Measurements from ENCODE around the gene SEMA6B.
A peak's percentile ranks its signal among the peaks of the same experiment; 100 is the strongest.

The SEMA6B gene

DNA sequence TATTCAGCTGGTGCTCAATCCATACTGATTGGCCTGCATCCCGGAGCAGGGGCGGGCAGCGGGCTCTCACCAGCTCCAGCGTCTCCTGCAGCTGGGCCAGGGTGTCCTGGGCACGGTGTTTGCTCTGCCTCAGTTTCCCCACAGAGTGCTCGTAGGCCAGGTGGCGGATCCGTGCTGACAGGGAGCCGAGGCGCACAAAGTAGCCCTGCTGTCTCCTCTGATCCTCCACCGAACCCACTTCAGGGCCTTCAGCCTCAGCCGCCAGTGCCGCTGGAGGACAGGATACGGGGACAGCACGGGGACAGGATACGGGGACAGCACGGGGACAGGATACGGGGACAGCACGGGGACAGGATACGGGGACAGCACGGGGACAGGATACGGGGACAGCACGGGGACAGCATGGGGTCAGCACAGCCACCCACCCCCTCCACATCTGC lies 33.9 kb downstream of the SEMA6B start:
- no peak for DNase-seq (ENCODE audit: extremely low spot score)
- ChIA-PET CTCF (interaction anchor here (0.6 to 6.0 kb wide), 32 partner anchors 9 to 279 kb away, joined by 3 to 64 read pairs (median 5); partner anchors contain the start of genes LRG1, PLIN5, UBXN6 and YJU2), POLR2A (no interaction called here)
- TF ChIP-seq, protein P1, sequence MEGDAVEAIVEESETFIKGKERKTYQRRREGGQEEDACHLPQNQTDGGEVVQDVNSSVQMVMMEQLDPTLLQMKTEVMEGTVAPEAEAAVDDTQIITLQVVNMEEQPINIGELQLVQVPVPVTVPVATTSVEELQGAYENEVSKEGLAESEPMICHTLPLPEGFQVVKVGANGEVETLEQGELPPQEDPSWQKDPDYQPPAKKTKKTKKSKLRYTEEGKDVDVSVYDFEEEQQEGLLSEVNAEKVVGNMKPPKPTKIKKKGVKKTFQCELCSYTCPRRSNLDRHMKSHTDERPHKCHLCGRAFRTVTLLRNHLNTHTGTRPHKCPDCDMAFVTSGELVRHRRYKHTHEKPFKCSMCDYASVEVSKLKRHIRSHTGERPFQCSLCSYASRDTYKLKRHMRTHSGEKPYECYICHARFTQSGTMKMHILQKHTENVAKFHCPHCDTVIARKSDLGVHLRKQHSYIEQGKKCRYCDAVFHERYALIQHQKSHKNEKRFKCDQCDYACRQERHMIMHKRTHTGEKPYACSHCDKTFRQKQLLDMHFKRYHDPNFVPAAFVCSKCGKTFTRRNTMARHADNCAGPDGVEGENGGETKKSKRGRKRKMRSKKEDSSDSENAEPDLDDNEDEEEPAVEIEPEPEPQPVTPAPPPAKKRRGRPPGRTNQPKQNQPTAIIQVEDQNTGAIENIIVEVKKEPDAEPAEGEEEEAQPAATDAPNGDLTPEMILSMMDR (IDR thresholded peaks at IDR 0.05; ENCODE audit: control extremely low read depth, extremely low read depth, low read depth, missing control alignments): no peak

DNA sequence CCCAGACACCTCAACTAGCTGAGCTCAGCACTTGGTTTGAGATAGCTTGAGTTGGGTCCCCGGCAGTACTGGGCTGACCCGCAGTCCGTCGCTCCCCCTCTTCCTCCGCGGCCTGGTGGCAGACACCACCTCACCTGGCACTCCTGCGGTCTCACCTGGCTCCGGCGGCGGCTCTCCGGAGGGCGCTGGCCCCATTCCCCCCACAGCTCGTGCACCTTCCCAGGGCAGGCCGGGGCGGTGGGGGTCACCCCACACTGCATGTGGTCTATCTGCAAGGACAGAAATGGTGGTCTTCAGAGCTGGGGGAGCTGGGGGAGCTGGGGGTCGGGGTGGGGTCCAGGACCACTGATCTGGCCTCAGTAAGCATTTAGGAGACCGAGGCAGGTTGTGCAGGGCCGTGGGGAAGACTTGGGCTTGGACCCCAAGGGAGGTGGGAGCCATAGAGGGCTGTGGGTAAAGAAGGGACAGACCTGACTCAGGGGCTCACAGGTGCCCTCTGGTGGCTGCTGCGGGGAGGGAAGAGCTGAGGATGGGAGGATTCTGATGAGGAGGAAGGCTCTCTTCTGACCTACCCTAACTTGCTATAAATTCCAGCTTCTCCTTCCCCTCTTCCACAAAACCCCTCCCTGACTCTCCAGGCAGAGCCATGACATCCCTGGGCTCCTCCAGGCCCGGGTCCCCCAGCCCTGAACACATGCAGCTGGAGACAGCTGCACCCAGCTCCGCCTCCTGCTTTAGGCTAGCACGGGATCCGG lies 34.5 kb downstream of the SEMA6B start:
- POLR2A ChIA-PET: no interaction called here

DNA sequence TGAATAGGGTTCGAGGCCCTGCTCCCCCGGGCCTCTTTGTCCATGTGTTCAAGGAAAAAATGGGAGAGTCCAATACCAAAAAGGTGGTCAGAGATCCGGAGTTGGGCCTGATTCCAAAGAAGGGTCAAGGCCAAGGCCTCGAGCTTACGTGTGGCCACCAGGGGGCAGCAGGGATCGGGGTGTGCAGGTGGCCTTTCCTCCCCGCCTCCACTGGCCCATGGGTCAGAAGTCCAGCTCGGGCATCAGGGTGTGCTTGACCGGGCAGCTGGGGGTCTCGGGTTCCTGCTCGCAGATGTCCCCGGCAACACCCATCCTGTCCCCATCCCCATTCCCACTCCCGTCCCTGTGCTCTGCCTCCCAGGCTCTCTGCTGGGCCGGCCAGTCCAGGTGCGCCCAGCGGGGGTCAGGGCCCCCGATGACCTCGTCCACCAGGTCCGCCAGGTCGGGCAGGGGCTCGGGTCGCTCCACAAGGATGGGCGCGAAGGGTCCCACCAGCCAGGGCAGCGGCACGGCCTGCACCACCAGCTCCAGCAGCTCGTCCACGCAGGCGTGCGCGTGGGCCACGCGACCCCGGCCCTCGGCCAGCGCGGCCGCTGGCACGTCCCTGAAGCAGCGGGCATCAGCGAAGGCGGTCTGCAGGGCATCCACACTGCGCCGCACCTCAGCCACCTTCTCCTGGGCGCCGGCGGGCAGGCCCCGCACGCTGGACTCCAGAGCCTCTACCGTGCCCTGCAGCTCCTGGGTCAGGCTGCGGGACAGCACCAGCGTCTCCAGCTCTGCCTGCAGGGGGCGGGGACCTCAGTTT lies 36.0 kb downstream of the SEMA6B start:
- TF ChIP-seq, protein P1 (IDR thresholded peaks at IDR 0.05; ENCODE audit: control extremely low read depth, extremely low read depth, low read depth, missing control alignments): peak; percentile 77
- ChIA-PET CTCF (interaction anchor here (0.7 to 6.0 kb wide), 26 partner anchors 9 to 322 kb away, joined by 3 to 64 read pairs (median 8); partner anchors contain the start of genes LRG1 and PLIN5), POLR2A (interaction anchor here (0.6 kb wide), 1 partner anchor 125 kb away, joined by 7 read pairs; no protein-coding TSS in a partner anchor)
- peak; percentile 76 for DNase-seq (ENCODE audit: extremely low spot score)

More for the DNA sequence above, 34.5 kb downstream of the SEMA6B start:
- CTCF ChIA-PET: interaction anchor here (0.6 to 6.0 kb wide), 36 partner anchors 8 to 323 kb away, joined by 3 to 64 read pairs (median 4); partner anchors contain the start of genes LRG1, PLIN5, UBXN6 and YJU2
- TF ChIP-seq, protein P1 (IDR thresholded peaks at IDR 0.05; ENCODE audit: control extremely low read depth, extremely low read depth, low read depth, missing control alignments): peak; percentile 78
- peak; percentile 77 for DNase-seq (ENCODE audit: extremely low spot score)

DNA sequence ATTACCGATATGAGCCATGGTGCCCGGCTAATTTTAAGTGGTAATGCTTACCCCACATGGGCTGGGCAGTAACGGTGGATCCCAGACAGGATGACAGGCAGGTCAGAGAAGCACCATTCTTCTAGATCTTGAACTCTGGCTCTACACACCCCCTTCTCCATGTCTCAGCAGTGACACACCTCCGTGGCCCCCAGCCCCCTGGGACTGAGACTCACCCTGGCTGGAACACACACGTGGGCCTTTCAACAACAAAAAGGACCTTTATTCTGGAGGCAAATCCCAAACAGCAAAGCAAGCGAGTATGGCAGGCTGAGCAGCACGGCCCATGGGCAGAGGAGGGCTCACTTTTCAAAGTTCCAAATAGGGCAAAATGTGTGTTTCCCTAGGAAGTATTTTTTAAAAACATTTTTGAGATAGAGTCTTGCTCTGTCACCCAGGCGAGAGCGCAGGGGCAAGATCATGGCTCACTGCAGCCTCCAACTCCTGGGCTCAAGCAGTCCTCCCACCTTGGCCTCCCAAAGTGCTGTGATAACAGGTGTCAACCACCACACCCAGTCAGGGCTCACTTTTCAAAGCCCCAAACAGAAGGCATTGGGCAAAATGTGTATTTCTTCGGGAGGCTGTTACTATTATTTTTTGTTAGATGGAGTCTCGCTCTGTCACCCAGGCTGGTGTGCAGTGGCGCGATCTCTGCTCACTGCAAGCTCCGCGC lies 37.0 kb downstream of the SEMA6B start:
- no peak for DNase-seq (ENCODE audit: extremely low spot score)
- TF ChIP-seq, protein P1 (IDR thresholded peaks at IDR 0.05; ENCODE audit: control extremely low read depth, extremely low read depth, low read depth, missing control alignments): no peak
- ChIA-PET CTCF (interaction anchor here (0.7 to 6.0 kb wide), 21 partner anchors 13 to 255 kb away, joined by 3 to 64 read pairs (median 8); partner anchors contain the start of genes LRG1 and PLIN5), POLR2A (no interaction called here)

DNA sequence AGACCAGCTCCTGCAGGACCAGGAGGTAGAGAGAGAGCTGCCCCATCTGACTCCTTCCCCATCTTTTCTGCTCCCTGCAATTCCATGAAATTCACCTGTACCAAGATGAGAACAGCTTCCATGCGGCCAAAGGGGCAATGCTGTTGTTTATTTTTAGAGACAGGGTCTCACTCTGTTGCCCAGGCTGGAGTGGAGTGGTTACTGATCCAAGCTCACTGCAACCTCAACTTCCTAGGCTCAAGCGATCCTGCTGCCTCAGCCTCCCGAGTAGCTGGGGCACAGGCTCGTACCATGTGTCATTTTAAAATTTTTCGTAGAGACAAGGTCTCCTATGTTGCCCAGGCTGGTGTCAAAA lies 37.6 kb downstream of the SEMA6B start:
- ChIA-PET CTCF (interaction anchor here (1.0 to 6.0 kb wide), 5 partner anchors 14 to 115 kb away, joined by 3 to 64 read pairs (median 8); partner anchors contain the start of gene PLIN5), POLR2A (no interaction called here)
- TF ChIP-seq, protein P1 (IDR thresholded peaks at IDR 0.05; ENCODE audit: control extremely low read depth, extremely low read depth, low read depth, missing control alignments): no peak
- DNase-seq (ENCODE audit: extremely low spot score): no peak
